ENCODE results near the gene WDR89.

DNA sequence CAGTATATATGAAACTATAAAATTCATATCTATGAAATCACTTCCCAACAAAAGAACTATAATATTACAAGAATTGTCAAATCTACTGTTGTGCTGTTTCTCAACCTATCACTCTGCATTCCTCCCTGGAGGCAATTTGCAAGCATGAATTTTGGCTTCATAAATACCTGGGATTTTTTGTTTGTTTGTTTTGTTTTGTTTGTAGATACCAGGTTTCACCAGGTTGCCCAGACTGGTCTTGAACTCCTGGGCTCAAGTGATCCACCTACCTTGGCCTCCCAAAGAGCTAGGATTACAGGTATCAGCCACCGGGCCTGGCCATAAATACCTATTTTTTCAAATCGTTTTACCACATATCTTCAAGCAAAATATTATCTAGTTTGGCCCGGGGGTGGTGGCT lies 47.5 kb upstream of the WDR89 start:
- TF ChIP-seq, protein P1, sequence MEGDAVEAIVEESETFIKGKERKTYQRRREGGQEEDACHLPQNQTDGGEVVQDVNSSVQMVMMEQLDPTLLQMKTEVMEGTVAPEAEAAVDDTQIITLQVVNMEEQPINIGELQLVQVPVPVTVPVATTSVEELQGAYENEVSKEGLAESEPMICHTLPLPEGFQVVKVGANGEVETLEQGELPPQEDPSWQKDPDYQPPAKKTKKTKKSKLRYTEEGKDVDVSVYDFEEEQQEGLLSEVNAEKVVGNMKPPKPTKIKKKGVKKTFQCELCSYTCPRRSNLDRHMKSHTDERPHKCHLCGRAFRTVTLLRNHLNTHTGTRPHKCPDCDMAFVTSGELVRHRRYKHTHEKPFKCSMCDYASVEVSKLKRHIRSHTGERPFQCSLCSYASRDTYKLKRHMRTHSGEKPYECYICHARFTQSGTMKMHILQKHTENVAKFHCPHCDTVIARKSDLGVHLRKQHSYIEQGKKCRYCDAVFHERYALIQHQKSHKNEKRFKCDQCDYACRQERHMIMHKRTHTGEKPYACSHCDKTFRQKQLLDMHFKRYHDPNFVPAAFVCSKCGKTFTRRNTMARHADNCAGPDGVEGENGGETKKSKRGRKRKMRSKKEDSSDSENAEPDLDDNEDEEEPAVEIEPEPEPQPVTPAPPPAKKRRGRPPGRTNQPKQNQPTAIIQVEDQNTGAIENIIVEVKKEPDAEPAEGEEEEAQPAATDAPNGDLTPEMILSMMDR (conservative IDR thresholded peaks at IDR 0.05; ENCODE audit: low read length), result no peak
- no peak for TF ChIP-seq EZH2phosphoT487 (IDR thresholded peaks at IDR 0.05; ENCODE audit: borderline replicate concordance)
